AG09319 (cell line): ENCODE measurements around the gene CACNA1B.

Experiments used
- DNase-seq: peaks from one replicate; pipeline ENCODE4 v3.0.0-alpha.2; 2010; ENCODE audit warnings: low read depth; ENCODE audit errors: extremely low read depth
- CTCF ChIP-seq: IDR thresholded peaks from 2 replicates; pipeline ENCODE4 v1.5.1; 2011; ENCODE audit warnings: low read depth, mild to moderate bottlenecking, inconsistent platforms, low read length, moderate library complexity

The CACNA1B gene

GRCh38 chr9:137913771-137914767, 36.5 kb downstream of the CACNA1B start:
- no peak for TF ChIP-seq CTCF
- DNase-seq, result no peak

GRCh38 chr9:137916540-137916939, 39.0 kb downstream of the CACNA1B start:
- no peak for TF ChIP-seq CTCF
- DNase-seq, result no peak

- no peak for TF ChIP-seq CTCF
- no peak for DNase-seq
Observed at GRCh38 chr9:137917116-137917515, 39.5 kb downstream of the CACNA1B start.

GRCh38 chr9:137917795-137918194, 40.2 kb downstream of the CACNA1B start:
- DNase-seq, result no peak
- no peak for TF ChIP-seq CTCF

GRCh38 chr9:137918331-137919094, 40.9 kb downstream of the CACNA1B start:
- TF ChIP-seq CTCF, result no peak
- DNase-seq, result no peak

GRCh38 chr9:137919095-137919465, 41.5 kb downstream of the CACNA1B start:
- DNase-seq, result no peak
- no peak for TF ChIP-seq CTCF

- TF ChIP-seq CTCF, result no peak
- no peak for DNase-seq
Observed at GRCh38 chr9:137919649-137920141, 42.1 kb downstream of the CACNA1B start.
